Kidney tubule cell (primary cell): Measurements from ENCODE around the gene FHOD3.
"Not testable (repeated sequence)": the region's sequence is repeated elsewhere in the genome, so short reads cannot be mapped to it uniquely, and the experiment has no call there.

Experiments
- DNase-seq: peaks from one replicate; pipeline ENCODE4 v3.0.0-alpha.2; 2018; ENCODE audit warnings: low spot score

The FHOD3 gene

GRCh38 chr18:36350839-36351469 is 53.4 kb downstream of the FHOD3 start:
- peak; percentile 58 for DNase-seq

GRCh38 chr18:36352384-36352783 is 54.9 kb downstream of the FHOD3 start:
- peak; percentile 93 for DNase-seq

- DNase-seq: peak; percentile 62
Measured at GRCh38 chr18:36354989-36355388, 57.5 kb downstream of the FHOD3 start.

GRCh38 chr18:36355511-36355910 is 58.0 kb downstream of the FHOD3 start:
- peak; percentile 49 for DNase-seq

- DNase-seq: not testable (repeated sequence)
Measured at GRCh38 chr18:36356741-36357140, 59.2 kb downstream of the FHOD3 start.

- DNase-seq: no peak
Measured at GRCh38 chr18:36358141-36358540, 60.6 kb downstream of the FHOD3 start.

- no peak for DNase-seq
Measured at GRCh38 chr18:36360256-36360909, 62.9 kb downstream of the FHOD3 start.

- DNase-seq: no peak
Measured at GRCh38 chr18:36364911-36365624, 67.6 kb downstream of the FHOD3 start.

GRCh38 chr18:36365836-36366775 is 68.6 kb downstream of the FHOD3 start:
- no peak for DNase-seq

- DNase-seq: no peak
Measured at GRCh38 chr18:36366994-36367839, 69.7 kb downstream of the FHOD3 start.

GRCh38 chr18:36368889-36369288 is 71.4 kb downstream of the FHOD3 start:
- no peak for DNase-seq

- DNase-seq: no peak
Measured at GRCh38 chr18:36372903-36373311, 75.4 kb downstream of the FHOD3 start.

GRCh38 chr18:36374262-36374661 is 76.7 kb downstream of the FHOD3 start:
- no peak for DNase-seq

GRCh38 chr18:36375118-36375517 is 77.6 kb downstream of the FHOD3 start:
- DNase-seq: no peak

- peak; percentile 39 for DNase-seq
Measured at GRCh38 chr18:36376361-36376760, 78.8 kb downstream of the FHOD3 start.

GRCh38 chr18:36377626-36378025 is 80.1 kb downstream of the FHOD3 start:
- no peak for DNase-seq

- DNase-seq: no peak
Measured at GRCh38 chr18:36378205-36378604, 80.7 kb downstream of the FHOD3 start.

GRCh38 chr18:36379435-36379984 is 82.0 kb downstream of the FHOD3 start:
- DNase-seq: no peak

GRCh38 chr18:36380173-36380827 is 82.8 kb downstream of the FHOD3 start:
- DNase-seq: no peak

- no peak for DNase-seq
Measured at GRCh38 chr18:36381075-36381474, 83.6 kb downstream of the FHOD3 start.
